B cell (primary cell): ENCODE data around the gene TCERG1L.

Source experiments
- CTCF ChIP-seq: fragments of 200-600 bp; IDR thresholded peaks from one replicate; pipeline ENCODE4 v1.8.0; 2022; ENCODE audit warnings: antibody characterized with exemption, mild to moderate bottlenecking
- EZH2 ChIP-seq: IDR thresholded peaks from 2 replicates; pipeline ENCODE4 v1.6.1; 2012; ENCODE audit warnings: borderline replicate concordance, low read depth, mild to moderate bottlenecking, moderate library complexity, low read length; ENCODE audit not compliant: insufficient read depth, poor library complexity, severe bottlenecking

DNA sequence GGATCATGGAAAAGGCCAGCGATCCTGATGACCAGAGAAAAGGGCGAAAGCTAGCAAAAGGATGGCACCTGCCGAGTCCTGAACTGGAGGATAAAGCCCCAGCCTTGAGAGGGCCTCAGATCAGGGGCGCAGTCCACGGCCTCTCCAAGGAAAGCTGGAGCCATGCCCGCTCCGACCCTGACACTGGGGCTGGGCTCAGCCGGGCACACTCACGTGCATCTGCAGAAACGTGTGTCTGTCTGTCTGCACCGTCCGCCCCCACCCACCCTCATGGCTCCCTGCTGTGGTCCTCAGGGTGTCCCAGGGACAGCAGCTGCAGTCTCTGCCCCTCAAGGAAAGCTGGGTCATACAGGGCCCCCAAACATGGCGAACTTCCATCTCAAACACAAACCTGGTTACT lies 200.5 kb downstream of the TCERG1L start:
- TF ChIP-seq CTCF, result no peak
- TF ChIP-seq EZH2, result no peak
